HEK293T (cell line): ENCODE measurements around the gene GOLGA2.

Experiments
- CTCF ChIA-PET: fragments of 350-600 bp; formaldehyde crosslinking; extraction: SDS; loops from one replicate; lab custom pipeline; 2021; ENCODE audit warnings: antibody characterized with exemption, inconsistent platforms; lab: Yijun Ruan, JAX
- POLR2A ChIA-PET: fragments of 350-600 bp; formaldehyde crosslinking; extraction: SDS; loops from one replicate; lab custom pipeline; 2020; ENCODE audit warnings: antibody characterized with exemption, inconsistent platforms; lab: Yijun Ruan, JAX
- DNase-seq: peaks from one replicate; pipeline ENCODE4 v3.0.0; 2012; ENCODE audit warnings: mixed read lengths; ENCODE audit errors: extremely low spot score
- ARNT ChIP-seq: fragments of 450-650 bp; IDR thresholded peaks from 2 replicates; pipeline ENCODE4 v1.6.1; 2017; ENCODE audit warnings: mild to moderate bottlenecking
- BHLHE40 ChIP-seq: fragments of 450-650 bp; IDR thresholded peaks from 2 replicates; pipeline ENCODE4 v1.6.1; 2016; ENCODE audit warnings: mild to moderate bottlenecking, moderate library complexity, borderline replicate concordance
- CTBP1 ChIP-seq: fragments of 450-650 bp; IDR thresholded peaks from 2 replicates; pipeline ENCODE4 v1.6.1; 2016; ENCODE audit warnings: borderline replicate concordance
- ELF4 ChIP-seq: fragments of 450-650 bp; IDR thresholded peaks from 2 replicates; pipeline ENCODE4 v1.6.1; 2017; ENCODE audit warnings: antibody characterized with exemption
- FOXA1 ChIP-seq: fragments of 450-650 bp; IDR thresholded peaks from 2 replicates; pipeline ENCODE4 v1.6.1; 2016; ENCODE audit warnings: mild to moderate bottlenecking
- FOXK2 ChIP-seq: fragments of 450-650 bp; IDR thresholded peaks from 2 replicates; pipeline ENCODE4 v1.6.1; 2016; ENCODE audit warnings: mild to moderate bottlenecking
- FOXM1 ChIP-seq: fragments of 450-650 bp; IDR thresholded peaks from 2 replicates; pipeline ENCODE4 v1.6.1; 2017; ENCODE audit warnings: mild to moderate bottlenecking, borderline replicate concordance
- HDGF ChIP-seq: fragments of 450-650 bp; IDR thresholded peaks from 2 replicates; pipeline ENCODE4 v1.6.1; 2017; ENCODE audit warnings: antibody characterized with exemption, borderline replicate concordance
- L3MBTL2 ChIP-seq: fragments of 450-650 bp; conservative IDR thresholded peaks from 2 replicates; pipeline ENCODE4 v1.6.1; 2016; ENCODE audit warnings: mild to moderate bottlenecking
- LEF1 ChIP-seq: fragments of 450-650 bp; IDR thresholded peaks from 2 replicates; pipeline ENCODE4 v1.6.1; 2017; ENCODE audit warnings: mild to moderate bottlenecking, borderline replicate concordance
- NFRKB ChIP-seq: fragments of 450-650 bp; IDR thresholded peaks from 2 replicates; pipeline ENCODE4 v1.6.1; 2016; ENCODE audit warnings: mild to moderate bottlenecking, moderate library complexity
- PKNOX1 ChIP-seq: fragments of 450-650 bp; IDR thresholded peaks from 2 replicates; pipeline ENCODE4 v1.6.1; 2016
- SP1 ChIP-seq: fragments of 450-650 bp; IDR thresholded peaks from 2 replicates; pipeline ENCODE4 v1.6.1; 2017
- SUZ12 ChIP-seq: fragments of 450-650 bp; IDR thresholded peaks from 2 replicates; pipeline ENCODE4 v1.6.1; 2016; ENCODE audit warnings: mild to moderate bottlenecking
- TARDBP ChIP-seq: fragments of 450-650 bp; IDR thresholded peaks from 2 replicates; pipeline ENCODE4 v1.6.1; 2016
- ZNF384 ChIP-seq: fragments of 450-650 bp; IDR thresholded peaks from 2 replicates; pipeline ENCODE4 v1.6.1; 2016

The GOLGA2 gene

GRCh38 chr9:128244837-128245231 is 31.0 kb downstream of the GOLGA2 start:
- TF ChIP-seq FOXA1 (no peak), SUZ12 (no peak), ELF4 (no peak), CTBP1 (no peak), ZNF384 (no peak), NFRKB (no peak), LEF1 (no peak), FOXM1 (no peak)
- ChIA-PET CTCF (no interaction called here), POLR2A (no interaction called here)
- DNase-seq: no peak

GRCh38 chr9:128244091-128244836 is 31.5 kb downstream of the GOLGA2 start:
- CTCF ChIA-PET: no interaction called here
- no peak for TF ChIP-seq PKNOX1
- no peak for TF ChIP-seq LEF1
- no peak for TF ChIP-seq SUZ12
- TF ChIP-seq ZNF384: no peak
- no peak for TF ChIP-seq FOXM1
- no peak for TF ChIP-seq CTBP1
- TF ChIP-seq ARNT: no peak
- TF ChIP-seq NFRKB: no peak
- no peak for TF ChIP-seq FOXA1
- TF ChIP-seq FOXK2: no peak
- no peak for TF ChIP-seq BHLHE40
- TF ChIP-seq SP1: no peak
- no peak for TF ChIP-seq ELF4
- TF ChIP-seq L3MBTL2: no peak
- DNase-seq: no peak
- POLR2A ChIA-PET: no interaction called here

- TF ChIP-seq LEF1: no peak
- no peak for TF ChIP-seq SP1
- TF ChIP-seq ARNT: no peak
- TF ChIP-seq L3MBTL2: no peak
- no peak for TF ChIP-seq HDGF
- no peak for TF ChIP-seq SUZ12
- TF ChIP-seq FOXM1: no peak
- no peak for TF ChIP-seq ZNF384
- no peak for TF ChIP-seq CTBP1
- no peak for TF ChIP-seq NFRKB
- TF ChIP-seq ELF4: no peak
- TF ChIP-seq TARDBP: no peak
- TF ChIP-seq BHLHE40: no peak
- POLR2A ChIA-PET: no interaction called here
- CTCF ChIA-PET: no interaction called here
- no peak for DNase-seq
Observed at GRCh38 chr9:128243215-128244018, 32.4 kb downstream of the GOLGA2 start.

- TF ChIP-seq L3MBTL2 (no peak), FOXK2 (no peak), ARNT (no peak), FOXA1 (no peak), SP1 (no peak)
- CTCF ChIA-PET: no interaction called here
- POLR2A ChIA-PET: no interaction called here
- no peak for DNase-seq
Observed at GRCh38 chr9:128242828-128243214, 33.0 kb downstream of the GOLGA2 start.

- ChIA-PET POLR2A (interaction anchor here (0.6 to 1.3 kb wide), 2 partner anchors 8 to 34 kb away, joined by 3 to 4 read pairs; partner anchors contain the start of genes GOLGA2 and SWI5), CTCF (no interaction called here)
- no peak for DNase-seq
- TF ChIP-seq ZNF384 (no peak), ELF4 (no peak)
Observed at GRCh38 chr9:128242124-128242523, 33.7 kb downstream of the GOLGA2 start.

GRCh38 chr9:128233817-128234406 is 41.9 kb downstream of the GOLGA2 start:
- no peak for DNase-seq
- ChIA-PET CTCF (no interaction called here), POLR2A (interaction anchor here (1.4 kb wide), 1 partner anchor 42 kb away, joined by 4 read pairs; the partner anchor contains the start of genes GOLGA2 and SWI5)
- no peak for TF ChIP-seq L3MBTL2
- TF ChIP-seq NFRKB: no peak
- no peak for TF ChIP-seq CTBP1
- TF ChIP-seq ARNT: no peak
- no peak for TF ChIP-seq ELF4
- TF ChIP-seq LEF1: no peak
- no peak for TF ChIP-seq TARDBP
- TF ChIP-seq BHLHE40: no peak
- no peak for TF ChIP-seq FOXM1
- TF ChIP-seq FOXK2: no peak
- TF ChIP-seq SP1: no peak
- no peak for TF ChIP-seq SUZ12
- no peak for TF ChIP-seq FOXA1
- no peak for TF ChIP-seq ZNF384
